Right ventricle myocardium inferior (tissue), 1 donor: Measurements from ENCODE around the gene CERS5. TPM values are rescaled to one million over a fixed set of nuclear protein-coding genes. Genes with fewer than 3 reads are reported as not detected.
"Not testable (repeated sequence)": the region's sequence is repeated elsewhere in the genome, so short reads cannot be mapped to it uniquely, and the experiment has no call there.

Experiments used
- ATAC-seq: fragments of 200-7000 bp; cut with Tn5 transposase; one replicate; pipeline ENCODE4 v1.9.1; 2020; ENCODE audit warnings: mild to moderate bottlenecking, moderate library complexity
- DNase-seq: peaks from one replicate; pipeline ENCODE4 v3.0.0; 2021; ENCODE audit errors: missing footprints
- intact Hi-C: fragments of 100-400 bp; cut with DNase I; formaldehyde crosslinking; loops from one replicate; pipeline ENCODE4 v1.11.0; 2022
- total RNA-seq: library from RNA; stranded (reverse); fragmentation: NEBNext Ultra II Directional; extraction: Animal tissue kit (Norgen Biotek cat#: 25700); gene quantifications from one replicate; pipeline ENCODE4 v1.2.1, GENCODE V29; 2021
- donor health status: DM: no; HTN: yes; CAD: no; lungs with severe emphysema.

The CERS5 gene
- total RNA-seq, 1 donor from 2014 or later, result 9.6 TPM

GRCh38 chr12:50151047-50151687 lies 16.0 kb downstream of the CERS5 start:
- intact Hi-C loops, result no loop called here
- DNase-seq (no peak), ATAC-seq (no peak)

GRCh38 chr12:50149311-50149710 lies 17.9 kb downstream of the CERS5 start:
- DNase-seq (no peak), ATAC-seq (no peak)
- intact Hi-C loops, result no loop called here

- intact Hi-C loops, ATAC-seq, DNase-seq: not testable (repeated sequence)
These were observed 19.2 kb downstream of the CERS5 start for GRCh38 chr12:50148011-50148410.

- no peak for ATAC-seq
- DNase-seq, result no peak
- intact Hi-C loops, result no loop called here
These were observed 19.9 kb downstream of the CERS5 start for GRCh38 chr12:50147281-50147680.

GRCh38 chr12:50145439-50145838 lies 21.7 kb downstream of the CERS5 start:
- no peak for ATAC-seq
- no peak for DNase-seq
- intact Hi-C loops, result no loop called here

- no peak for DNase-seq
- no peak for ATAC-seq
- intact Hi-C loops, result no loop called here
These were observed 24.2 kb downstream of the CERS5 start for GRCh38 chr12:50142993-50143392.

- DNase-seq, result no peak
- intact Hi-C loops, result no loop called here
- ATAC-seq, result no peak
These were observed 34.5 kb downstream of the CERS5 start for GRCh38 chr12:50132505-50133135.

- intact Hi-C loops, result no loop called here
- no peak for ATAC-seq
- DNase-seq, result no peak
These were observed 37.9 kb downstream of the CERS5 start for GRCh38 chr12:50129290-50129689.

- intact Hi-C loops, result no loop called here
- peak; percentile 74 for ATAC-seq
- DNase-seq, result no peak
These were observed 39.6 kb downstream of the CERS5 start for GRCh38 chr12:50127546-50127945.

- intact Hi-C loops, result no loop called here
- DNase-seq (no peak), ATAC-seq (no peak)
These were observed 44.0 kb downstream of the CERS5 start for GRCh38 chr12:50123203-50123602.

- no peak for ATAC-seq
- DNase-seq, result no peak
- intact Hi-C loops, result no loop called here
These were observed 45.5 kb downstream of the CERS5 start for GRCh38 chr12:50121641-50122040.

- intact Hi-C loops, result no loop called here
- DNase-seq (no peak), ATAC-seq (no peak)
These were observed 46.2 kb downstream of the CERS5 start for GRCh38 chr12:50120953-50121352.

GRCh38 chr12:50120521-50120920 lies 46.6 kb downstream of the CERS5 start:
- DNase-seq (no peak), ATAC-seq (no peak)
- intact Hi-C loops, result no loop called here

GRCh38 chr12:50119387-50119786 lies 47.8 kb downstream of the CERS5 start:
- no peak for DNase-seq
- intact Hi-C loops, result no loop called here
- ATAC-seq, result no peak

GRCh38 chr12:50117057-50117622 lies 50.0 kb downstream of the CERS5 start:
- DNase-seq, result no peak
- ATAC-seq, result peak; percentile 77
- intact Hi-C loops, result no loop called here

GRCh38 chr12:50112456-50113218 lies 54.5 kb downstream of the CERS5 start:
- intact Hi-C loops, result loop anchor here (5.0 kb wide), 1 partner anchor 290 kb away; the partner anchor contains the start of gene LARP4
- DNase-seq (no peak), ATAC-seq (no peak)

- DNase-seq (peak; percentile 99), ATAC-seq (peak; percentile 92)
- intact Hi-C loops, result loop anchor here (2.0 to 5.0 kb wide), 2 partner anchors 55 to 290 kb away; partner anchors contain the start of genes CERS5 and LARP4
These were observed 55.3 kb downstream of the CERS5 start, which contains the start of gene COX14 for GRCh38 chr12:50111693-50112455. Gene COX14, plus strand, starts transcription at chr12:50112236. Its CDS starts 7,808 bp downstream, at chr12:50120044.

GRCh38 chr12:50111395-50111692 lies 55.8 kb downstream of the CERS5 start:
- ATAC-seq (peak; percentile 0), DNase-seq (no peak)
- intact Hi-C loops, result loop anchor here (2.0 to 5.0 kb wide), 2 partner anchors 55 to 291 kb away; partner anchors contain the start of genes CERS5 and LARP4
